ENCODE measurements around the gene SOCS7. TPM values are rescaled to one million over a fixed set of nuclear protein-coding genes. Genes with fewer than 3 reads are reported as not detected.

SOCS7 gene
- total RNA-seq, 1 donor from 2014 or later = 16.8 TPM

GRCh38 chr17:38442548-38442947 lies 90.9 kb downstream of the SOCS7 start:
- H3K36me3 Mint-ChIP-seq (ENCODE audit: low read depth, unreplicated experiment) = peaks cover 16% of the 10 kb centered on the region
- Histone ChIP-seq H3K27ac (ENCODE audit: low read depth, low read length) (no peak overlapping the region), H3K27me3 (ENCODE audit: insufficient read depth, low read length) (no peaks in the 10 kb centered on the region), H3K9ac (ENCODE audit: low read length) (no peak overlapping the region), H2AFZ (ENCODE audit: low read depth, low read length) (no peak overlapping the region), H4K20me1 (ENCODE audit: insufficient read depth, low read length) (peaks cover 71% of the 10 kb centered on the region), H3K4me2 (ENCODE audit: low read length) (no peak overlapping the region), H3K4me3 (ENCODE audit: insufficient read depth, low read depth, low read length) (no peak overlapping the region), H3K9me3 (ENCODE audit: insufficient read depth, low read depth, low read length) (no peaks in the 10 kb centered on the region), H3K79me2 (ENCODE audit: insufficient read depth, low read length) (peaks cover 62% of the 10 kb centered on the region), H3K36me3 (ENCODE audit: insufficient read depth, low read length) (no peaks in the 10 kb centered on the region), H3K4me1 (ENCODE audit: insufficient read depth, low read length) (peaks cover 14% of the 10 kb centered on the region)
- H3K9me3 Mint-ChIP-seq (ENCODE audit: unreplicated experiment) = no peaks in the 10 kb centered on the region
- TF ChIP-seq EZH2 (IDR thresholded peaks at IDR 0.05; ENCODE audit: insufficient read depth, low read length) = no peak
- TF ChIP-seq, protein P1, sequence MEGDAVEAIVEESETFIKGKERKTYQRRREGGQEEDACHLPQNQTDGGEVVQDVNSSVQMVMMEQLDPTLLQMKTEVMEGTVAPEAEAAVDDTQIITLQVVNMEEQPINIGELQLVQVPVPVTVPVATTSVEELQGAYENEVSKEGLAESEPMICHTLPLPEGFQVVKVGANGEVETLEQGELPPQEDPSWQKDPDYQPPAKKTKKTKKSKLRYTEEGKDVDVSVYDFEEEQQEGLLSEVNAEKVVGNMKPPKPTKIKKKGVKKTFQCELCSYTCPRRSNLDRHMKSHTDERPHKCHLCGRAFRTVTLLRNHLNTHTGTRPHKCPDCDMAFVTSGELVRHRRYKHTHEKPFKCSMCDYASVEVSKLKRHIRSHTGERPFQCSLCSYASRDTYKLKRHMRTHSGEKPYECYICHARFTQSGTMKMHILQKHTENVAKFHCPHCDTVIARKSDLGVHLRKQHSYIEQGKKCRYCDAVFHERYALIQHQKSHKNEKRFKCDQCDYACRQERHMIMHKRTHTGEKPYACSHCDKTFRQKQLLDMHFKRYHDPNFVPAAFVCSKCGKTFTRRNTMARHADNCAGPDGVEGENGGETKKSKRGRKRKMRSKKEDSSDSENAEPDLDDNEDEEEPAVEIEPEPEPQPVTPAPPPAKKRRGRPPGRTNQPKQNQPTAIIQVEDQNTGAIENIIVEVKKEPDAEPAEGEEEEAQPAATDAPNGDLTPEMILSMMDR (IDR thresholded peaks at IDR 0.05; ENCODE audit: insufficient read depth, low read depth, low read length) = no peak
- H3K4me1 Mint-ChIP-seq (ENCODE audit: low read depth, unreplicated experiment) = peaks cover 17% of the 10 kb centered on the region
- H3K27ac Mint-ChIP-seq (ENCODE audit: unreplicated experiment) = peak overlapping the region; percentile 7
- H3K4me3 Mint-ChIP-seq (ENCODE audit: unreplicated experiment) = peak overlapping the region; percentile 29
- no peaks in the 10 kb centered on the region for H3K27me3 Mint-ChIP-seq (ENCODE audit: low read depth, unreplicated experiment)
- DNase-seq (ENCODE audit: low read depth) = no peak
- FAIRE-seq = no peak

DNA sequence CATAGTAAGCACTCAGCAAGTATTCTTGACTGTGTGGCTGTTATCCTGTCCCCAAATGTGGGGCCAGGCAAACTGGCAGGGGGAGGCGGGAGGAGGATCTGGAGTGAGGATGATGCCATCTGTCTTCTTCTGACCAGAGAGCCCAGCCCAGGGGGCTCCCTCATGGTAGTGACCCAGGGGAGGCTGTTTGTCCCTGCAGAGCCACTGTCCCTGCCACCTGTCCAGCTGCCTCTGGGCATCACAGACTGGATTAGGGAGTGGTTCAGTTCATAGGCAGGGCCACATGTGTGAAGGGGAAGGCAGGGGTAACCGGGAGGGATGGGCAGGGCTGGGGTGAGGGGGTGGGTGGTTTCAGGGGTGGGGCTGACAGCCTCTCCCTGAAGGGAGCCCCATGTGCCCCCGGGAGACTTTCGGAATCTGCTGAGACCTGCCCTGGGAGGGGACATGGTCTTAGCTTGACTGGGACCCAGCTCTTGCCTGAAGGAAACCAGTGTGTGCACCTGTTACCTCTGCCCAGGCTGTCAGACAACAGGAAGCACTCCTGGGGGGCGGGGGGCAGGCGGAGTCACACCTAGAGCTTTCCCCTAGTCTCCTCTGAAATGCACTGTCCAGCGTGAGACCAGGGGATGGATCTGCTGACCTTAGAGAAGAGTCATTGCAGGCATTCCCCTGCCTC lies 91.8 kb downstream of the SOCS7 start:
- Histone ChIP-seq H4K20me1 (ENCODE audit: insufficient read depth, low read length) (peaks cover 63% of the 10 kb centered on the region), H3K9ac (ENCODE audit: low read length) (no peak overlapping the region), H3K4me2 (ENCODE audit: low read length) (no peak overlapping the region), H3K4me1 (ENCODE audit: insufficient read depth, low read length) (peaks cover 23% of the 10 kb centered on the region), H2AFZ (ENCODE audit: low read depth, low read length) (no peak overlapping the region), H3K27ac (ENCODE audit: low read depth, low read length) (no peak overlapping the region), H3K79me2 (ENCODE audit: insufficient read depth, low read length) (peaks cover 65% of the 10 kb centered on the region), H3K27me3 (ENCODE audit: insufficient read depth, low read length) (no peaks in the 10 kb centered on the region), H3K4me3 (ENCODE audit: insufficient read depth, low read depth, low read length) (no peak overlapping the region), H3K9me3 (ENCODE audit: insufficient read depth, low read depth, low read length) (no peaks in the 10 kb centered on the region), H3K36me3 (ENCODE audit: insufficient read depth, low read length) (no peaks in the 10 kb centered on the region)
- FAIRE-seq (no peak), DNase-seq (ENCODE audit: low read depth) (no peak)
- Mint-ChIP-seq H3K27ac (ENCODE audit: unreplicated experiment) (no peak overlapping the region), H3K9me3 (ENCODE audit: unreplicated experiment) (no peaks in the 10 kb centered on the region), H3K27me3 (ENCODE audit: low read depth, unreplicated experiment) (no peaks in the 10 kb centered on the region), H3K4me1 (ENCODE audit: low read depth, unreplicated experiment) (peaks cover 24% of the 10 kb centered on the region), H3K4me3 (ENCODE audit: unreplicated experiment) (no peak overlapping the region), H3K36me3 (ENCODE audit: low read depth, unreplicated experiment) (peaks cover 13% of the 10 kb centered on the region)
- TF ChIP-seq EZH2 (IDR thresholded peaks at IDR 0.05; ENCODE audit: insufficient read depth, low read length) = no peak
- TF ChIP-seq, protein P1 (IDR thresholded peaks at IDR 0.05; ENCODE audit: insufficient read depth, low read depth, low read length) = no peak

DNA sequence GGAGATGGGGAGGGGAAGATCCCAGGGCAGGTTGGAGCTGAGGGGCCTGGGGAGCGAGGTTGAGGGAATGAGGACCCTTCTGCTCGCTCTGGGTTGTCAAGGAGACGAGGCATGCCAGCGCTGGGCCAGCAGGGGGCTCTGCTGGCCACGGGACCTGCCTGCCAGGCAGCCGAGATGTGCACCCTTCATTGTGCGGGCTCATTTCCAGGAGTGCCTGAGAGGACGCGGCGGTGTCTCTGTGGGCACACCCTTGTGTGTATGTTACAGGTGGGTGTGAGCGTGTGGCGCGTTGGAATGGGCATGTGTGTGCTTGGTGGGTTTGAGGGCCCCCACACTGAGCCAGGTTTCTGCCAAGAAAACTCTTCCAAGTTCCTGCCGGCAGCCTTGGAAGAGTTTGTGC lies 92.5 kb downstream of the SOCS7 start:
- no peaks in the 10 kb centered on the region for H3K9me3 ChIP-seq (ENCODE audit: insufficient read depth, low read depth, low read length)
- peaks cover 30% of the 10 kb centered on the region for H3K4me1 ChIP-seq (ENCODE audit: insufficient read depth, low read length)
- H3K79me2 ChIP-seq (ENCODE audit: insufficient read depth, low read length) = peaks cover 71% of the 10 kb centered on the region
- no peaks in the 10 kb centered on the region for H3K27me3 Mint-ChIP-seq (ENCODE audit: low read depth, unreplicated experiment)
- no peak overlapping the region for H3K9ac ChIP-seq (ENCODE audit: low read length)
- no peak overlapping the region for H3K4me3 Mint-ChIP-seq (ENCODE audit: unreplicated experiment)
- H3K9me3 Mint-ChIP-seq (ENCODE audit: unreplicated experiment) = no peaks in the 10 kb centered on the region
- no peaks in the 10 kb centered on the region for H3K36me3 ChIP-seq (ENCODE audit: insufficient read depth, low read length)
- no peak for FAIRE-seq
- H3K36me3 Mint-ChIP-seq (ENCODE audit: low read depth, unreplicated experiment) = peaks cover 12% of the 10 kb centered on the region
- peak overlapping the region; percentile 38 for H3K4me2 ChIP-seq (ENCODE audit: low read length)
- H3K27ac Mint-ChIP-seq (ENCODE audit: unreplicated experiment) = no peak overlapping the region
- no peak overlapping the region for H3K27ac ChIP-seq (ENCODE audit: low read depth, low read length)
- peaks cover 58% of the 10 kb centered on the region for H4K20me1 ChIP-seq (ENCODE audit: insufficient read depth, low read length)
- no peaks in the 10 kb centered on the region for H3K27me3 ChIP-seq (ENCODE audit: insufficient read depth, low read length)
- H3K4me1 Mint-ChIP-seq (ENCODE audit: low read depth, unreplicated experiment) = peaks cover 25% of the 10 kb centered on the region
- no peak overlapping the region for H3K4me3 ChIP-seq (ENCODE audit: insufficient read depth, low read depth, low read length)
- no peak overlapping the region for H2AFZ ChIP-seq (ENCODE audit: low read depth, low read length)
- TF ChIP-seq, protein P1 (IDR thresholded peaks at IDR 0.05; ENCODE audit: insufficient read depth, low read depth, low read length) = peak; percentile 75
- TF ChIP-seq EZH2 (IDR thresholded peaks at IDR 0.05; ENCODE audit: insufficient read depth, low read length) = no peak
- no peak for DNase-seq (ENCODE audit: low read depth)
